Measurements from ENCODE around the gene KCNJ12.

DNA sequence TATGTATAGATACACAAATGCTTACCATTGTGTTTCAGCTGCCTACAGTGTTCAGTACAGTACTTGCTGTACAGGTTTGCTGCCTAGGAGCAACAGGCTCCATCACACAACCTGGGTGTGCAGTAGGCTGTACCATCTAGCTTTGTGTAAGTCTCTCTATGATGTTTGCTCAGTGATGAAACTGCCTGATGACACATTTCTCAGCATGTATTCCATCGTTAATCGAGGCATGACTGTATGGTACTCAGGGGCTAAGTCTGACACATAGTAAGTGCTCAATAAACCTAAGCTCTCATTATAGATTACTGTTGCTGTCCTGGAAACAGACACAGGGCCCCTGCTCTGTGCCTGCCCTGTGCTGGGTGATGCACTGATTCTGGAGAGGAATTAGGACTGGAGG is 18.1 kb downstream of the KCNJ12 start:
- TF ChIP-seq SIN3A (IDR thresholded peaks at IDR 0.05; ENCODE audit: borderline replicate concordance, insufficient read depth, low read length) (no peak), FOXP2 (optimal IDR thresholded peaks at IDR 0.05; ENCODE audit: borderline replicate concordance, extremely low read depth, extremely low read length, insufficient read depth) (no peak), POLR2AphosphoS5 (IDR thresholded peaks at IDR 0.05; ENCODE audit: low read depth, low read length) (no peak), REST (IDR thresholded peaks at IDR 0.05; ENCODE audit: insufficient read depth in 1 of 2, low read depth in 2 of 2, low read length in 2 of 2) (no peak)

All from PFSK-1 (cell line).